ENCODE measurements around the gene WDR41.

WDR41 gene

DNA sequence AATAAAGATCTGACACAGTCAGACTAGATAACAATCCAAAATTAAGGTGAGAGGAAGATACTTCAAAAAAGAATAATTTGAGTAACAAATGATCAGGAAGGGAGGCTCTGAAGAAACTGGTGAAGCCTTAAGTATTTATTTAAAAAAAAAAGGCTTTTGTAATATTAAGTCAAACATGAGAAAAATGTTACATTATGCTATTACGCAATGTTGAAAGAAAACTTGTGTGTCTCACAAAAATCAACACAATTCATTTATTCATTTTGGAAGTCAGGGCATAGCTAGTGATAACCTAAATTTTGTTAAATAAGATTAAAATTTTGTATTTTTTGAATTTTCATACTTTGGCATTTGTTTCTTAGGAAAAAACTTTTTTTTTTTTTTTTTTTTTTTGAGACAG, 28.2 kb downstream of the WDR41 start:
- Histone ChIP-seq H3K4me1 (ENCODE audit: insufficient read depth, low read length, poor library complexity, severe bottlenecking) (no peaks in the 10 kb centered on the region), H3K9me2 (replicated peaks; ENCODE audit: low read depth, low read length) (no peaks in the 10 kb centered on the region), H4K20me1 (ENCODE audit: insufficient read depth, low read length, poor library complexity, severe bottlenecking) (no peaks in the 10 kb centered on the region), H3K4me3 (ENCODE audit: low read length, poor library complexity, severe bottlenecking) (no peak overlapping the region), H3K36me3 (ENCODE audit: insufficient read depth, low read length) (peaks cover 13% of the 10 kb centered on the region; the same call in 1 of the 2 replicates), H3K9me3 (ENCODE audit: insufficient read depth, low read depth, low read length) (no peaks in the 10 kb centered on the region), H3K27me3 (ENCODE audit: insufficient read depth, low read length, poor library complexity, severe bottlenecking) (no peaks in the 10 kb centered on the region), H3F3A (ENCODE audit: low read depth) (no peaks in the 10 kb centered on the region), H3K9ac (ENCODE audit: low read depth, low read length, poor library complexity, severe bottlenecking) (no peak overlapping the region), H3K4me2 (ENCODE audit: low read depth, low read length, poor library complexity, severe bottlenecking) (no peak overlapping the region), H2AFZ (ENCODE audit: low read length) (no peak overlapping the region), H3K79me2 (ENCODE audit: insufficient read depth, low read length) (no peaks in the 10 kb centered on the region)
- TF ChIP-seq, protein P1, sequence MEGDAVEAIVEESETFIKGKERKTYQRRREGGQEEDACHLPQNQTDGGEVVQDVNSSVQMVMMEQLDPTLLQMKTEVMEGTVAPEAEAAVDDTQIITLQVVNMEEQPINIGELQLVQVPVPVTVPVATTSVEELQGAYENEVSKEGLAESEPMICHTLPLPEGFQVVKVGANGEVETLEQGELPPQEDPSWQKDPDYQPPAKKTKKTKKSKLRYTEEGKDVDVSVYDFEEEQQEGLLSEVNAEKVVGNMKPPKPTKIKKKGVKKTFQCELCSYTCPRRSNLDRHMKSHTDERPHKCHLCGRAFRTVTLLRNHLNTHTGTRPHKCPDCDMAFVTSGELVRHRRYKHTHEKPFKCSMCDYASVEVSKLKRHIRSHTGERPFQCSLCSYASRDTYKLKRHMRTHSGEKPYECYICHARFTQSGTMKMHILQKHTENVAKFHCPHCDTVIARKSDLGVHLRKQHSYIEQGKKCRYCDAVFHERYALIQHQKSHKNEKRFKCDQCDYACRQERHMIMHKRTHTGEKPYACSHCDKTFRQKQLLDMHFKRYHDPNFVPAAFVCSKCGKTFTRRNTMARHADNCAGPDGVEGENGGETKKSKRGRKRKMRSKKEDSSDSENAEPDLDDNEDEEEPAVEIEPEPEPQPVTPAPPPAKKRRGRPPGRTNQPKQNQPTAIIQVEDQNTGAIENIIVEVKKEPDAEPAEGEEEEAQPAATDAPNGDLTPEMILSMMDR (conservative IDR thresholded peaks at IDR 0.05; ENCODE audit: low read length), result no peak
- TF ChIP-seq EZH2phosphoT487 (IDR thresholded peaks at IDR 0.05; ENCODE audit: borderline replicate concordance), result no peak

- Histone ChIP-seq H3K4me1 (ENCODE audit: insufficient read depth, low read length, poor library complexity, severe bottlenecking) (no peaks in the 10 kb centered on the region), H3K9me2 (replicated peaks; ENCODE audit: low read depth, low read length) (no peaks in the 10 kb centered on the region), H3K79me2 (ENCODE audit: insufficient read depth, low read length) (no peaks in the 10 kb centered on the region), H3K9me3 (ENCODE audit: insufficient read depth, low read depth, low read length) (no peaks in the 10 kb centered on the region), H3K9ac (ENCODE audit: low read depth, low read length, poor library complexity, severe bottlenecking) (no peak overlapping the region), H3K4me2 (ENCODE audit: low read depth, low read length, poor library complexity, severe bottlenecking) (no peak overlapping the region), H3K4me3 (ENCODE audit: low read length, poor library complexity, severe bottlenecking) (no peak overlapping the region), H2AFZ (ENCODE audit: low read length) (no peak overlapping the region), H3F3A (ENCODE audit: low read depth) (no peaks in the 10 kb centered on the region), H3K27me3 (ENCODE audit: insufficient read depth, low read length, poor library complexity, severe bottlenecking) (no peaks in the 10 kb centered on the region), H4K20me1 (ENCODE audit: insufficient read depth, low read length, poor library complexity, severe bottlenecking) (no peaks in the 10 kb centered on the region), H3K36me3 (ENCODE audit: insufficient read depth, low read length) (peaks cover 13% of the 10 kb centered on the region; the same call in 1 of the 2 replicates)
- TF ChIP-seq, protein P1 (conservative IDR thresholded peaks at IDR 0.05; ENCODE audit: low read length), result no peak
- no peak for TF ChIP-seq EZH2phosphoT487 (IDR thresholded peaks at IDR 0.05; ENCODE audit: borderline replicate concordance)
These were observed 30.8 kb downstream of the WDR41 start for GRCh38 chr5:77461287-77461686.

GRCh38 chr5:77454123-77454522, 38.0 kb downstream of the WDR41 start:
- Histone ChIP-seq H3K9me2 (replicated peaks; ENCODE audit: low read depth, low read length) (no peaks in the 10 kb centered on the region), H2AFZ (ENCODE audit: low read length) (no peak overlapping the region), H3K79me2 (ENCODE audit: insufficient read depth, low read length) (no peaks in the 10 kb centered on the region), H3F3A (ENCODE audit: low read depth) (no peaks in the 10 kb centered on the region), H3K9me3 (ENCODE audit: insufficient read depth, low read depth, low read length) (no peaks in the 10 kb centered on the region), H3K36me3 (ENCODE audit: insufficient read depth, low read length) (peaks cover 8% of the 10 kb centered on the region; the same call in 1 of the 2 replicates), H3K9ac (ENCODE audit: low read depth, low read length, poor library complexity, severe bottlenecking) (no peak overlapping the region), H3K4me3 (ENCODE audit: low read length, poor library complexity, severe bottlenecking) (no peak overlapping the region), H4K20me1 (ENCODE audit: insufficient read depth, low read length, poor library complexity, severe bottlenecking) (no peaks in the 10 kb centered on the region), H3K4me2 (ENCODE audit: low read depth, low read length, poor library complexity, severe bottlenecking) (no peak overlapping the region), H3K27me3 (ENCODE audit: insufficient read depth, low read length, poor library complexity, severe bottlenecking) (no peaks in the 10 kb centered on the region), H3K4me1 (ENCODE audit: insufficient read depth, low read length, poor library complexity, severe bottlenecking) (no peaks in the 10 kb centered on the region)
- TF ChIP-seq EZH2phosphoT487 (IDR thresholded peaks at IDR 0.05; ENCODE audit: borderline replicate concordance), result no peak
- TF ChIP-seq, protein P1 (conservative IDR thresholded peaks at IDR 0.05; ENCODE audit: low read length), result no peak
